ENCODE data around the gene ACP2. TPM values are rescaled to one million over a fixed set of nuclear protein-coding genes. Genes with fewer than 3 reads are reported as not detected.

The ACP2 gene
- total RNA-seq, result 100 to 1,000 TPM in 2 of 6 experiments, 10 to 100 TPM in 4; 53.3 to 173 (median 64.1) TPM
- long read RNA-seq, partial matches to known transcripts, result 4 of 7 reads
- long read RNA-seq, other reads (novel, unspliced or antisense), result 0 of 7 reads

- no peaks in the 10 kb centered on the region for H3K9me3 ChIP-seq
- peak within 1 kb of the TSS; percentile 64 to 92 (median 81) for H3K4me3 ChIP-seq
- H3K4me1 ChIP-seq, result peaks cover 0 to 47% (median 32%) of the 10 kb centered on the region in 4 donors
- intact Hi-C loops (cut with DNase I), result no loop called here
- ATAC-seq (peak; percentile 83 to 89 (median 86)), DNase-seq (peak; percentile 90 to 93 (median 91))
- TF ChIP-seq CTCF (IDR thresholded peaks at IDR 0.05) (peak in 3 of 4 donors; percentile 6 to 22 (median 14)), POLR2A (IDR thresholded peaks at IDR 0.05) (peak; percentile 83)
- peaks cover 0 to 11% (median 5%) of the 10 kb centered on the region in 4 donors for H3K36me3 ChIP-seq
- H3K27me3 ChIP-seq, result no peaks in the 10 kb centered on the region
- WGBS (ENCODE audit: insufficient coverage, low coverage, low lambda C conversion rate, missing lambda C conversion rate), result 3% methylated on average over 7 of the region's 45 CpGs
- peak within 1 kb of the TSS; percentile 77 to 96 (median 86) for H3K27ac ChIP-seq
Measured at GRCh38 chr11:47248664-47249377, at the start of gene ACP2. ACP2 (minus strand) TSS chr11:47248814; CDS start chr11:47248789, 25 bp downstream.

- intact Hi-C loops (cut with DNase I), result no loop called here
- Histone ChIP-seq H3K9me3 (no peaks in the 10 kb centered on the region), H3K36me3 (peaks cover 0 to 75% (median 29%) of the 10 kb centered on the region in 4 donors), H3K27ac (no peak overlapping the region), H3K4me3 (no peak overlapping the region), H3K4me1 (no peaks in the 10 kb centered on the region), H3K27me3 (no peaks in the 10 kb centered on the region)
- TF ChIP-seq POLR2A (IDR thresholded peaks at IDR 0.05) (no peak), CTCF (IDR thresholded peaks at IDR 0.05) (no peak)
- DNase-seq (no peak), ATAC-seq (no peak)
- WGBS (ENCODE audit: insufficient coverage, low coverage, low lambda C conversion rate, missing lambda C conversion rate), result 82% methylated on average over 4 of the region's 4 CpGs
Measured at GRCh38 chr11:47296045-47296444, 47.4 kb upstream of the ACP2 start.

GRCh38 chr11:47295385-47295784 lies 46.8 kb upstream of the ACP2 start:
- 87% methylated on average over 4 of the region's 5 CpGs for WGBS (ENCODE audit: insufficient coverage, low coverage, low lambda C conversion rate, missing lambda C conversion rate)
- Histone ChIP-seq H3K27me3 (no peaks in the 10 kb centered on the region), H3K4me1 (no peaks in the 10 kb centered on the region), H3K36me3 (peaks cover 0 to 80% (median 35%) of the 10 kb centered on the region in 4 donors), H3K9me3 (no peaks in the 10 kb centered on the region), H3K27ac (no peak overlapping the region), H3K4me3 (no peak overlapping the region)
- ATAC-seq (no peak), DNase-seq (no peak)
- no peak for TF ChIP-seq CTCF (IDR thresholded peaks at IDR 0.05)
- TF ChIP-seq POLR2A (IDR thresholded peaks at IDR 0.05), result no peak
- intact Hi-C loops (cut with DNase I), result no loop called here

GRCh38 chr11:47289856-47290255 lies 41.2 kb upstream of the ACP2 start:
- Histone ChIP-seq H3K36me3 (peaks cover 0 to 80% (median 50%) of the 10 kb centered on the region in 4 donors), H3K9me3 (no peaks in the 10 kb centered on the region), H3K4me3 (no peak overlapping the region), H3K27me3 (no peaks in the 10 kb centered on the region), H3K27ac (no peak overlapping the region), H3K4me1 (no peaks in the 10 kb centered on the region)
- 91% methylated on average over 6 of the region's 15 CpGs for WGBS (ENCODE audit: insufficient coverage, low coverage, low lambda C conversion rate, missing lambda C conversion rate)
- DNase-seq, result no peak
- intact Hi-C loops (cut with DNase I), result no loop called here
- no peak for TF ChIP-seq CTCF (IDR thresholded peaks at IDR 0.05)
- no peak for TF ChIP-seq POLR2A (IDR thresholded peaks at IDR 0.05)
- no peak for ATAC-seq
